HG03196 (cell line): ENCODE measurements around the gene IRAK2.

Experiments used
- ATAC-seq: cut with Tn5 transposase; IDR thresholded peaks from one replicate; pipeline ENCODE4 v1.9.1; 2021; ENCODE audit not compliant: unreplicated experiment

Gene IRAK2

DNA sequence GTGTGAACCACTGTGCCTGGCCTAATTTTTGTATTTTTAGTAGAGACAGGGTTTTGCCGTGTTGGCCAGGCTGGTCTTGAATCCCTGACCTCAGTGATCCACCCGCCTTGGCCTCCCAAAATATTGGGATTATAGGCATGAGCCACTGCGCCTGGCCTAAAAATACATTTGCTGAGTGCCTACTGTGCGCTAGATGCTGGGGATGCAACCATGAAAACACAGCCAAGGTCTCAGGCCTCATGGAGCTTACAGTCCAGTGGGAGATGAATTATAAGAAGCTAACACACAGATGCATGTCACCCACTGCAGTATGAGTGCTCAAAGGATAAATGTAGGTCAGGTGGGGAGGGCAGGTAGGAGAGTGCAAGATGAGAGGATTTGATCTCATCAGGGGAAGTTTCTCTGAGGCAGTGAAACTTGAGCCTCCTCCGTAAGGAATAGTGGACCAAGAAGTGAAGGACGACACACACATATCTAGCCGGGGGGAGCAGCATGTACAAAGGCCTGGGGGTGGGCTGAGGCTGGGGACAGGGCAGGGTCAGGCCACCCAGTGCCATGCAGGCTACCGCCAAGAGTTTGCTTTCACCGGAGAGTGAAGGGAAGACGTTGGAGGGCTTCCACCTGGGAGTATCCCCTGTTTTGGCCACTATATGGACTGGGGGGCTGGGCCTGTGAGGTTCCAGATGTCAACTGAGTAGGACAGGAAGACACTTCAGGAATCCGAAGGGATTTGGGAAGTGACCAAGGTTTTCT, 24.3 kb downstream of the IRAK2 start:
- ATAC-seq, result no peak

DNA sequence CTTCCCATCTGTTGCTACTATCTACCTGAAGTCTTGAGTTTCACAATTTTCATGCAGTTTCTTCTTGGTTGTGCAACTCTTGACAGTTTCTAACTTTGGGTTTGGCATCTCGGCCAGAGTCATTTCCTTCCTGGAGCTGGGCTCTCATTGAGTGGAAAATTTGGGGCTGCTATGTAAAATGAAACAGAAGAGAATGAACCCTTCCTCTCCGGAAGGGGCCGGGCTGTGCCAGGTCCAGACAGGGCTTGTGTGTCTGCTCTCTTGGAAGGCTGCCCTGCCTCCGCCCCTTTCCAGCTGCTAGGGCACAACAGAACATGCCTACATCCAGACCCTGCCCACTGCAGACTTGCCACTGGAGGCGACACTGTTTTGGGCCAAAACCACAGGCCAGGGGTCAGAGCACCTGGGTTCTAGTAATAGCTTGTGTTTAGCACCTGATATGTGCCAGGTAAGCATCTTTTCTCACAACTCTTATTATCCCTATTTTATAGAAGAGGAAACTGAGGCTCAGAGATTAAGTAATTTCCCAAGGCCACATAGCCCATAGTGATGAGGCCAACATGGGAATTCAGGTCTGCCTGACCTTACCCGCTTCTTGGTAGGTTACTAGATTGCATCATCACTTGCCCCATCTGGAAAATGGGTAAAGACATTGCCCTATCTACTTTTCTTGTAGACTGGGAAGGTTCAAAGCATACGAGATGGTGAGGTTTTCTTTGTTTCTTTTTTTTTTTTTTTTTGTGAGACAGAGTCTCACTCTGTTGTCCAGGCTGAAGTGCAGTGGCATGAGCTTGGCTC, 25.0 kb downstream of the IRAK2 start:
- peak; percentile 25 for ATAC-seq

DNA sequence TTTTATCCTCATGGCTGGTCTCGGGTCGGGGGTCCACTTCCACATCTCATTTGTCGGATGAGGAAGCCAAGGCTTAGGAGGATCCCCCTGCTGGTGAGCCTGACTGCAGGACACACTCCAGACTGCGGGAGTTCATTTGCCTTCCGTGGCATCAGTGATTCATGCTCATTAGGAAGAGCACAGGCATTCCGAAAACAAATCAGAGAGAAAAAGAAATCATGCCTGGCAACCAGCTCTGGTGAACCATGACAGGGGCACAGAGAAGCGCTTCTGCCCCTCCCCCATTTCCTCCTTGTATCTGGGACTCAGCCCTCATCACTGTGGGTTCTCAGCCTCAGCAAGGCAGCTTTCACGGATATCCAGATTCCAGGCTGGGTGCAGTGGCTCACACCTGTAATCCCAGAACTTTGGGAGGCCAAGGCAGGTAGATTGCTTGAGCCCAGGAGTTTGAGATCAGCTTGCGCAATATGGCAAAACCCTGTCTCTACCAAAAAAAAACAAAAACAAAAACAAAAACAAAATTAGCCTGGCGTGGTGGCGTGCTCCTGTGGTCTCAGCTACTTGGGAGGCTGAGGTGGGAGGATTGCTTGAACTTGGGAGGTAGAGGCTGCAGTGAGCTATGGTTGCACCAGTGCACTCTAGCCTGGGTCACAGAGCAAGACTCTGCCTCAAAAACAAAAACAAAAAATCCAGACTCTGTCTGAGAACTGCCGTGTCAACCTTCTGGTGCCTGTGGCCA, 28.4 kb downstream of the IRAK2 start:
- peak; percentile 41 for ATAC-seq

DNA sequence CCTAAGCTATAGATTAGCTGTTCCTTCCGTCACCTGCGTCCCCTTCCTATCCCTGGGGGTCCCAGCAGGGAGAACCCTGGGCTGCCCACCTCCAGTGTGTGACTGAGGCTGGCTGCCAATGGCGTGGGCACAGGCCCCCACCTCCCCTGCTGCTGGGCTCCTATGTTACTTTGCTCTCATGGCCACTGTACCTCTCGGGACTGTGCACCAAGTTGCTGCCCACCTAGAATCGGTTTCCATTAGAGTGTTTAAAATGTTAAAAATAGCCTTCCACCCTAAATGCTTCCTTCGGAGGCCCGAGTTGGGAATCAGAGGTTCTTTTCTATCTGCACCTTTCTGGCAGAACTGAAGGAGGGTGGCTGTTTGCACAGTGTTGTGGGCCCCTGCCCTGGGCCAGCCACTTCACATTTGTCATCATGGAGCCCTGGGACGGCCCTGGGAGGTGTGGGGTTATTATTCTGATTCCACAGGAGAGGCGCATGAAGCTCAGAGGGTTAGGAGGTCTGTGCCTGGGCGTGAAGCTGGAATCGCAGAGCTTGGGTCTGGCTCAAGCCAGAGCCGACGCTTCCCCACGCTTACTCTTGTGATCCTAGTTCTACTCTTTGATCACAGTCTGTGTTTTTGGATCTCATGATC, 29.1 kb downstream of the IRAK2 start:
- ATAC-seq, result no peak

DNA sequence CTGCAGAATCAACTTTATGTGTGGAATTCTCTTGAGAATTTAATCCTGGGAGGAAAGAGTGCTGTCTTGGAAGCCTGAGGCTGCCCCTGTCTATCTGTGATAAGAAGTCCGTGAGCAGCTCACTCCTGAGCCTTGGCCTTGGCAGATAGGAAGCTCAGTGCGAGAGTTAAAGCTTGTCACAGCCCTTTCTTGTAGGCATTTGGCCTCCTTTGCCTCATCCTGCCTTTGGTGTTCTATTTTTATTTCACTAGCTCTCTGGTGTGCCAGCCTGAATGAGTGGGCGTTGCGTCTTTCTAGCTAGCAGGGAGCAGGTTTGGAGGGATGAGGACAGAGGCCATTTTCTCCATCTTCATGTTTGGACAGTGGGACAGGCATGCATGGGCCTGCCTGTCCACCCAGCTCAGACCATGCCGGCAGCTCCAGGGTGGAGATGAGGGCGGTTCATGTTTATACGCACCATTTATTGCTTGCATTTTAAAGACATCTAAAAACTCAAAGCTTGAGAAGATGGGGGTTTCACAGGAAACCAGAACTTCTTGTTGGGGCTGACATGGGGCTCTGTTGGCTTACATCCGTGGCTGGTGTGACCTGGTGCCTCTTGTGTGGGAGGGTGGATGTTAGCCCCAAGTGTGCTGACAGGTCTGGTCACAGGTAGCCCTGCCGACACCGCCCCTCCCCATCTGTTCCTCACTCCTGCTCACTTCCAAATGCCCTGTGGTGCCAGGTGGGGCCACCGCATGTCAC, 29.8 kb downstream of the IRAK2 start:
- no peak for ATAC-seq

DNA sequence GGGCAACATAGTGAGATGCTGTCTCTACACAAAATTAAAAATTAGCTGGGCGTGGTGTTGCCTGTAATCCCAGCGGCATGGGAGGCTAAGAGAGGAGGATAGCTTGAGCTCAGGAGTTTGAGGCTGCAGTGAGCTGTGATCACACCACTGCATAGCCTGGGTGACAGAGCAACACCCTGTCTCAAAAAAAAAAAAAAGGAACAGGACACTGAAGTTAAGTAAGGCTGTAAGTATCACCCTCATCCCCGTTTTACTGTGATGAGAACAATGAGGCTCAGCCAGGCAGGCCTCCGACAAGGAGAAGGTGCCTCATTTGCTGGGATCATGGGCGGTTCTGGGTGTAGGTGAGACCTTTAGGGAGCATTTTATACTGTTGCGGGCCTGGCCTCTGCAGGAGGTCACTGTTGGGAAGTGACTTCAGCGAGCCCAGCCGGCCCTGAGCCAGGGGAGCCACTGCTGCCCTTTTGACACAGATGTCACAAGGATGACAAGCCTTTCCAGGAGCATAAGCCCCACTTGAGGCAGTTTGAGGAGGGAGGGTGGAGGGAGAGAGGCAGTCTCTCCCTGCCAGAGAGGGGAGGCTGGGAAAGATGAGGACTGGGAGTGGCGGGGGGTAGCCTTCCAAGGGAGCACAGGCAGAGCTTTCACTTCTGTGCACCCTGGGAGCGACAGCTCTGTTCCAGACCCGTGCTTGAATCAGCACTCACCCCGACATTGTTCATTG, 30.8 kb downstream of the IRAK2 start:
- ATAC-seq, result no peak

DNA sequence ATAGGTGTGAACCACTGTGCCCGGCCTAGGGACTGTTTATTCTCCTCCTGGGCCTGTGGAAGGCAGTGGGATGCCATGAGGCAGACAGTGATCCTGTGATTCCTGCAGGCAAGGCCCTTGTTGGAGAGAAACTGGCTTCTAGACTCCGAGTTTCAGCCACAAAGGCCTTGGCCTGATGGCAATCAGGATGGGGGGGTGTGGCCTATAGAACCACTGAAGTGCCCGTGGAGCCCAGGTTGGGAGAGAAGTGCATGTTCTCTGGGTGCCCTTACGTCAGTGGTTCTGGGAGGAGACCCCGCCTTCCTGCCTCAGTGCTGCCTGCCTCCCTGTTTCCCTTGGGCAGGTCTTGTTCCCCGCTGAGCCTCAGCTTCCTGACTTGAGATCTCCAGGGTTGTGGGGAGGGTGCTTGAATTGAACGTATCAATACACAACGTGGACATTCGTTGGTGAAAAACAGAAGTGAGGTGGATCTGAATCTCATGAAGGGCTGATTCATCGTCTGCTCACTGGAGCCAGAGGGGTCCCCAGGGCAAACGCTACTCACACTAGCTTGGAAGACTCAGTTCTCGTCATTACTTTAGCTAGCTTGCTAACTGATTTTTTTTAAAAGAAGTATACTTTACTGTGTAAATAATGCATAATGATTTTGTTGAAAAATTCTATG, 31.8 kb downstream of the IRAK2 start:
- ATAC-seq, result no peak

DNA sequence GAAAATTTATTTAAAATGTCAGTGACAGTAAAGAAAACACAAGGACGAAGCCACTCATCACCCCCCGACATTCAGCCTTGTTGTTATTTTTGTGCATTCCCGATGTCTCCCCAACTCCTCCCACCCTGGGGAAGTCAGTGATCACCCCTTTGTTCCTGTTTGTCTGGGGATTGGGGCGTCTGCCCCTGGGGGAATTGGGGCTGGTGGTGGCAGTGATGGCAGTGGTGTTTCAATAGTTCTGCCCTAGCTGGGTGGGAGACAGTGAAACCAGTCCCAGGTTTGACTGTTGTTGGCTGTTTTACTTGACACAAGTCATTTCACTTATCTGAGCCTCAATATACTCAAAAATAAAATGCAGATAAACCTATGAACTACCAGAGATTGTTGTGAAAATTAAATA, 33.5 kb downstream of the IRAK2 start:
- ATAC-seq, result no peak

DNA sequence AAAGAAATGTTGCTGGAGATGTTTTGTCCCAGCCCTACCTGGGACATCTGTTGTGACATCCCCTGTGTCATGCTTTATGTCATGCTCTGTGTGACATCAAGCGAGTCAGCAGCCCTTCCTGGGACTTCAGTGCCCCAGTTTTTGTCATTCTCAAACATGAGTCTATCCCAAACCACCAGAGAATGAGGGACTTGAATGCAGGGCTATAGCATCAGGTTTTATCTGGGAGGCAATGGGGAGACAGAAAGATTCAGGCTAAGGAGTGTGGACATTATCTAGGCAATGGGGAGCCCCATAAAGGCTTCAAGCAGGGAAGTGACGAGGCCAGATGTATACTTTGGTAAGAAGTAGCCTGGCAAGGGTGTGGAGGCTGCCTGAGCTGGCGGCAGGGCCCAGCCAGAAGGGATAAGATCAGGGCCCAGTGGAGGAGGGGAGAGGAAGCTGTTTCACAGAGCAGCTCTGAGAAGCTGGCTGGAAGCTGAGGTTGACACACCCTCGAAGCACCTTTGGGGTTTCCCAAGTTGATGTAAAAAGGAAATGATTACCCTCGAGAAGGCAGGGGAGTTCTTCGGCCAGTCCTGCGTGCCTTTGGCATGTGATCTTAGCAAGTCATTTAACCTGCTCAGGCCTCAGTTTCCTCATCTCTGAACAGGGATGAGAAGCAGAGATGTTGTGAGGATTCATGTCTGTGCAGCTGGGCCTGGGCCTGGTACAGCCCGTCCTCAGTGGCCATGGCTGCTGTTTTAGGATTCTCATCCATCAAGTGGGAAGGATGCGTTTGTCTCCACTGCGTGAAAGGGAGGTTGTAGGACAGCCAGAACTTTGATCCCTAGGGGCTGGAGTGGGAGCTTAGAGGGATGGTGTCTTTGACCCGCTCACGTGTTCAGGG, 34.3 kb downstream of the IRAK2 start:
- peak; percentile 75 for ATAC-seq

DNA sequence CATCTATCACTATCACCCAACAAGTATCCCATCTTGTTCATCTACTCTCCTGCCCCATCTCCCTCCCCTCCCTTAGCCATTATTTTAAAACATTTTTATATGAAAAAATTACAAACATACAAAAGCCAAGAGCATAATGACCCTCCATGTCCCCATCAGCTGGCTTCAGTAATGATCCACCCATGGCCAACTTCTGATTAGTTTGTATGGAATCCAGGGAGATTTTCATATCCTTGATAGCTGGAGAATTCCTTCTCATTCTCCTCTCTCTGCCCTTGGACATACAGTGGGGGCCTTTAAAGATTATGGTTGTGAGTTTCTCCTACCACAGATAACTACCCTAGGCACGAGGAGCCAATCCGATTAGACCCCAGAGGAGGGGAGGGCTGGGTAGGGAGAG, 40.2 kb downstream of the IRAK2 start:
- ATAC-seq, result no peak

DNA sequence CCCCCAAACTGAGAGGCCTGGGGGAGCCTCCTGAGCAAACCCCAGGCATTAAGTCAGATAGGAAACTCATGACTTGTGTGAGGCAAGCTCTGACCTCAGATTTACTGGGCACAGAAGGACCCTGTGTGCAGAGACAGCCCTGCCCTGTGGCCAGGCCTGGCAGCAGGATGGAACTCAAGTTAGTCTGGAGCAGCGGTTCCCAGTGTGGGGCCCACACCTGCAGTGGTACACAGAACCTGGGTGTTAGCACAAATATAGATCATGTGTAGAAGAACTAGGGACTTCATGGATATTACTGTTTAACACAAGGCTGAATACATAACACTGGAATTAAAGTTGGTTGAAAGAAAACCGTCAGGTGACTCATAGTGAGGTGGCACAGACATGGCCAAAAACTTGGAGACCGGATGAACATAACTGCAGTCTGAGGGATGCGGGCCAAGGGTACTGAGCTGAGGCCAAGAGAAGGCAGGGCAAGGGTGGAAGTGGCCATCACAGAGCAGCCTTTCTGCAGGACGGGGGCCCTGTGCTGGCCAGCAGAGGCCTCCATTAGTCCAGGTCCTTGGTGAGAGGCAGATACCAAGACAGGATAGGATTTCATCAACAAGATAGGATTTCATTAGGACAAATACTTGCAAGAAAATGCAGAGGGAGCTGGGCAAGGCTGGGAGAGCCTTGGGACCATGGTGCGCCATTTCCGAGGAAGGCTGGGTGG, 40.9 kb downstream of the IRAK2 start:
- ATAC-seq, result no peak

DNA sequence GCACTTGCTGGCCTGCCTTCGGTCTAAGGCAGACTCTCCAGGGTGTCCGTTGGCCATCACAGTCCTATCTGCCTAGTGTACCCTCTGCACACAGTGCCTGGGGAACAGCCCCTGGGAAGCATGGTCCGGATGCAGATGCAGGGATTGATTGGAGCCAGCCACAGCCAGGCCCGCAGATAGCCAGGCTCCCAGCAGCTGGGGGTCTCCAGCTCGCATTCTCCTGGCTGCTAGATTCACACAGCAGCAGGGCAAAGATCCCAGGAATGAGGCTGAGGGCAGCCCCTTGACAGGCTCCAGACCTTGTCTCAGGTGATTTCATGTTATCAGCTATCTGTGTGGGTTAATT, 41.4 kb downstream of the IRAK2 start:
- ATAC-seq, result no peak

DNA sequence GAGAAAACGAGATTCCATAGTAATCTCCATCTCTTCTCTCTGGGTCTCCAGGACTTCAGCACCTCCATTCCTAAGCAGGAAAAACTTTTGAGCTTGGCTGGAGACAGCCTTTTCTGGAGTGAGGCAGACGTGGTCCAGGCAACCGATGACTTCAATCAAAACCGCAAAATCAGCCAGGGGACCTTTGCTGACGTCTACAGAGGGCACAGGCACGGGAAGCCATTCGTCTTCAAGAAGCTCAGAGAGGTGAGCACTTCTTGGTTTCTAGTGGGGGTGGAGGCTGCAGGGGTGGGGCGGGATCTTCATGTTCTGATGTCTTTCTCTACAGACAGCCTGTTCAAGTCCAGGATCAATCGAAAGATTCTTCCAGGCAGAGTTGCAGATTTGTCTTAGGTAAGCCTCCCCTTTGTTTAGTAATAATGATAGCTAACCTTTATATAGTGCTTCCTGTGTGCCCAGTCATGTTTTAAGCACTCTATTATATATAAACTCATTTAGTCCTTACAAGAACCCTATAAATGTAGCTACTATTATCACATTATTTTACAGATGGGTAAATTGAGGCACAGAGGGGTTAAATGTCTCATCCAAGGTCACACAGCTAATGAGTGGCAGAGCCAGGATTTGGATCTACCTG, 48.6 kb downstream of the IRAK2 start:
- no peak for ATAC-seq

DNA sequence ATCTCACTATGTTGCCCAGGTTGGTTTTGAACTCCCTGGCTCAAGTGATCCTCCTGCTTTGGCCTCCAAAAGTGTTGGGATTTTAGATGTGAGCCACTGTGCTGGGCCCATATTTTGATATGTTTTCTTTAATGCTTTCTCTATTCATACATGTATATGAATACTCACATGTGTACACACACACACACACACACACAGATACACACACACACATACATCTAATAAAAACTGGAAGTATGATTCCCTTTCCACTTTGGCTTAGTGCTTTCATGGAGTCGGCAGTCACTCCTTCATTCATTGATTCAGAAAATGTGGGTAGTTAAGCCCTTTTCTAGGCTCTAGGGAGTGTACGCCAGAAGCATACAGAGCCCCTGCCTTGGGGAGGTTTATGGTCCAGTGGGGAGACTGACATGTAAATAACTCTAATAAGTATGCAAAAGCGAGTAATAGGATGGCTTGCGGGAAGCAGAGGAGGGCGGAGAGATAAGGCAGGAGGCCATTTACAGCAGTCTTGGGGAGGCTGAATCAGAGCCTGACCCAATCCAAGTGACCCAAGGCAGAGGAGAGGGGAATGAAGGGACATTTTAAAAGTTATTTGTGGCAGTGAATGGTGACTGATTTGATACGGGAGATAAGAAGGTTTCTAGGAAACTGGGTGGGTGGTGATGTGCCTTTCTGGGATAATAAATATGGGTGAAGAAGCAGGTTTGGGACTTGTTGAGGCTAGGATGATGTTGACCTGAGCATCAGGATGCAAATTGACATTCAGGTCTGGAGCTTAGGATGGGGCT, 51.1 kb downstream of the IRAK2 start:
- ATAC-seq, result no peak

DNA sequence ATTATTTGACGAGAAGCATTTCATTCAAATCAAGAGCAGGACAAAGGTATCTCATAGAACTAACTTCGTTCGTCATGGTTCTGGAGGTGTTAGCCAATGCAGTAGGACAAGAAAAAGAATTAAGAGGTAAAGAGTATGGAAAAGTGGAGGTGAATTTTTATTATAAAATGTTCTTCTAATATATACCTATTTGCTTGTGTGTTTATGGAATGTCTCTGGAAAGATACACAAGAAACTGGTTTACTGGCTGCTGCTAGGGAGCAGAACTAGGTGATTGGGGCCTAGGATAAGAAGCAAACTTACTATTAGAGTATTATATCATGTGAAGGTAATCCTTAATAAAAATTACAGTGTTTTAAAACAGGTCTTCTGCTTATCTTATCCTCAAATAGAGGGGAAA, 52.6 kb downstream of the IRAK2 start:
- ATAC-seq, result no peak

DNA sequence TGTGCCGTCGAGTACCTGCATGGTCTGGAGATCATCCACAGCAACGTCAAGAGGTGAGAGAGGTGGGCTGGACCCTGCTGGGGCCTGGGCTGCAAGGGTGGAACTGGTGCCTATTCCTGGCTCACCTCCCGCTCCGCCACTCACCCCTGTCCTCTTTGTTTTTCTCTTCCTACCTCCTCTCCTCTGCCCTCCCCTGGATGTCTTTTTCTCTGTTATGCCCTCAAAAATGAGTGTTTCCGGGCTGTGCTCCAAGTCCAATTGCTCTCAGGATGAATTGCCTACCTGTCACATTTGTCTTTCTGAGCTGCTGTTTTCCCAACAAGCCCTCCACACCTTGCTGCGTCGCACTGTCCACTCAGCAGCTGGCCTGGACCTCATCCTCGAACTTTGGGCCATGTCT, 55.0 kb downstream of the IRAK2 start:
- no peak for ATAC-seq
